Stimulated activated naive CD8-positive, alpha-beta T cell treated with anti-CD3 and anti-CD28 coated beads, Interleukin-15, Interleukin-2, amounts not matched to agents 100 ng/mL and 50 ng/mL, for 24 hours (primary cell): ENCODE results near the gene CCR5AS.
A peak's percentile ranks its signal among the peaks of the same experiment; 100 is the strongest.
"Not testable (repeated sequence)": the region's sequence is repeated elsewhere in the genome, so short reads cannot be mapped to it uniquely, and the experiment has no call there.

ENCODE experiments used
- H3K27ac Mint-ChIP-seq: one replicate; pipeline ENCODE4 v1.8.0; 2021; ENCODE audit warnings: mild to moderate bottlenecking, mixed read lengths
- H3K27me3 Mint-ChIP-seq: one replicate; pipeline ENCODE4 v1.8.0; 2021; ENCODE audit warnings: mixed read lengths
- H3K36me3 Mint-ChIP-seq: one replicate; pipeline ENCODE4 v1.8.0; 2021; ENCODE audit warnings: low read depth, mixed read lengths
- H3K4me1 Mint-ChIP-seq: one replicate; pipeline ENCODE4 v1.8.0; 2021; ENCODE audit warnings: low read depth, mixed read lengths
- H3K4me3 Mint-ChIP-seq: one replicate; pipeline ENCODE4 v1.8.0; 2021; ENCODE audit warnings: mild to moderate bottlenecking, mixed read lengths
- H3K9me3 Mint-ChIP-seq: one replicate; pipeline ENCODE4 v1.8.0; 2021; ENCODE audit warnings: mixed read lengths

The CCR5AS gene

GRCh38 chr3:46416811-46417510, 10.1 kb upstream of the CCR5AS start:
- Mint-ChIP-seq H3K27ac (peak overlapping the region; percentile 52), H3K27me3 (no peaks in the 10 kb centered on the region), H3K4me1 (peaks cover 21% of the 10 kb centered on the region), H3K9me3 (no peaks in the 10 kb centered on the region), H3K36me3 (no peaks in the 10 kb centered on the region), H3K4me3 (no peak overlapping the region)

DNA sequence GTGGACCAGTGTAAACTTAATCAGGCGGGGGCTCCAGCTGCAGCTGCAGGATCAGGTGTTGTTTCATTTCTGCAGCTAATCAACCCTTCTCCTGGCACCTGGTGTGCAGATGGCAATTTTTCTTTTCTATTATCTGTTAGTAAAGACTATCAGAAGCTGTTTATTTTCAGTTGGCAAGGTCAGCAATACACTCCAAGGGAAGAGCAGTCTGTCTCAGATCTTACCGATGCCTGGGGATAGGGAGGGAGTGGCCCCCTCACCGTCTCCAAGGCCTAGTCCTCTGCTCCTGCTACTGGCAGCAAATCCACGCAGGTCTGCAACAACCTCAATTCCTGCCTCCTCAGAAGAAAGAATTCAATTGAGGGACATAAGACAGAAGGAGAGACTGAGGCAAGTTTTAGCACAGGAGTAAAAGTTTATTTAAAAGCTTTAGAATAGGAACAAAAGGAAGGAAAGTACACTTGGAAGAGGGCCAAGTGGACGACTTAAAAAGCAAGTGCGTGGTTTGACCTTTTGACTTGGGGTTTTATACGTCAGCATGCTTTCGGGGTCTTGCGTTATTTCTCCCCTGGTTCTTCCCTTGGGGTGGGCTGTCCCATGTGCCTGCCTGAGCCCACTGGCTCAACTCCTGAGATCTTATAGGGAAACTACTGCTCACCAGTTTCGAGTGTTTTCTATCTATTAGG, 9.4 kb upstream of the CCR5AS start:
- H3K4me1 Mint-ChIP-seq, result peaks cover 21% of the 10 kb centered on the region
- H3K9me3 Mint-ChIP-seq, result no peaks in the 10 kb centered on the region
- no peaks in the 10 kb centered on the region for H3K27me3 Mint-ChIP-seq
- H3K27ac Mint-ChIP-seq, result peak overlapping the region; percentile 52
- H3K36me3 Mint-ChIP-seq, result no peaks in the 10 kb centered on the region
- H3K4me3 Mint-ChIP-seq, result no peak overlapping the region

DNA sequence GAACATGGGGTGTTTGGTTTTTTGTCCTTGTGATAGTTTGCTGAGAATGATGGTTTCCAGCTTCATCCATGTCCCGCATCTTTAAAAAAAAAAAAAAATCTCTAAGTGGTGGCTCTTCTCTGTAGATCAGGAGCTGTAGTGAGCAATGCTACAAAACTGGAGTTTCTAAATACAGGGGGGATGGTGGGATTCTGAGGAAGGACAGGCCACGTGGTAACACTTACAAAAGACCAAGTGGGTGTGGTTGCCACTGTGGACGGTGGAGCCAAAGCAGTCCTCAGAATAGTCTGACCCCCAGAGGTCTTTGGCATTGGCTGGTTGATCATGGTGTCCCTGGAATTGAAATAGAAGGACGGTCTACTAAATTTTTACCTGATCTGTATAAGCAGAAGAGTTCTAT, 7.9 kb upstream of the CCR5AS start:
- Mint-ChIP-seq H3K27me3 (no peaks in the 10 kb centered on the region), H3K4me1 (peaks cover 24% of the 10 kb centered on the region), H3K4me3 (no peak overlapping the region), H3K27ac (no peak overlapping the region), H3K9me3 (no peaks in the 10 kb centered on the region), H3K36me3 (no peaks in the 10 kb centered on the region)

DNA sequence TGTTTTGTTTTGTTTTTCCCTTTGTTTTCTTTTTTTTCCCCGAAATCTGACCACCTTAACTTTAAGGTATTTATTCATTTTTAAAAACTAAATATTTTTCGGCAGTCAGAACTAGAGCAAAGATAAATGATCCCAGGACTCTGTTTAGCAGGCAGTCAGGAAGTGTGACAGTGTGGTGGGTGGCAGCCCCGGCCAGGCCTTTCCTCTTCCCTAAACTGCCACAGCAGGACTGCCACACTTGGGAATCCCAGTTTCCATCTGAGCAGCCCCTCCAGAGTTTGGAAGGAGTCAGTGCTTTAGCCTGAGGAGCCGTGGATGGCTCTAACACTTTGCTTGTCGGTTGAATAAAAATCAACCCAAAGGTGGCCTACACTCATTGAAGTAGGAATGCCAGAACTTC, 7.1 kb upstream of the CCR5AS start:
- peaks cover 31% of the 10 kb centered on the region for H3K4me1 Mint-ChIP-seq
- no peak overlapping the region for H3K27ac Mint-ChIP-seq
- no peaks in the 10 kb centered on the region for H3K9me3 Mint-ChIP-seq
- no peak overlapping the region for H3K4me3 Mint-ChIP-seq
- H3K36me3 Mint-ChIP-seq, result no peaks in the 10 kb centered on the region
- H3K27me3 Mint-ChIP-seq, result no peaks in the 10 kb centered on the region

- Mint-ChIP-seq H3K27ac (no peak overlapping the region), H3K4me3 (no peak overlapping the region), H3K27me3 (no peaks in the 10 kb centered on the region), H3K9me3 (no peaks in the 10 kb centered on the region), H3K4me1 (peaks cover 41% of the 10 kb centered on the region), H3K36me3 (no peaks in the 10 kb centered on the region)
Measured at GRCh38 chr3:46412786-46413298, 6.0 kb upstream of the CCR5AS start.

GRCh38 chr3:46411271-46411670, 4.4 kb upstream of the CCR5AS start:
- H3K27me3 Mint-ChIP-seq, result no peaks in the 10 kb centered on the region
- H3K4me3 Mint-ChIP-seq, result no peak overlapping the region
- peaks cover 43% of the 10 kb centered on the region for H3K4me1 Mint-ChIP-seq
- no peaks in the 10 kb centered on the region for H3K9me3 Mint-ChIP-seq
- H3K27ac Mint-ChIP-seq, result no peak overlapping the region
- no peaks in the 10 kb centered on the region for H3K36me3 Mint-ChIP-seq

GRCh38 chr3:46410669-46411068, 3.8 kb upstream of the CCR5AS start:
- peaks cover 39% of the 10 kb centered on the region for H3K4me1 Mint-ChIP-seq
- no peak overlapping the region for H3K27ac Mint-ChIP-seq
- no peaks in the 10 kb centered on the region for H3K36me3 Mint-ChIP-seq
- no peaks in the 10 kb centered on the region for H3K9me3 Mint-ChIP-seq
- H3K27me3 Mint-ChIP-seq, result no peaks in the 10 kb centered on the region
- no peak overlapping the region for H3K4me3 Mint-ChIP-seq

DNA sequence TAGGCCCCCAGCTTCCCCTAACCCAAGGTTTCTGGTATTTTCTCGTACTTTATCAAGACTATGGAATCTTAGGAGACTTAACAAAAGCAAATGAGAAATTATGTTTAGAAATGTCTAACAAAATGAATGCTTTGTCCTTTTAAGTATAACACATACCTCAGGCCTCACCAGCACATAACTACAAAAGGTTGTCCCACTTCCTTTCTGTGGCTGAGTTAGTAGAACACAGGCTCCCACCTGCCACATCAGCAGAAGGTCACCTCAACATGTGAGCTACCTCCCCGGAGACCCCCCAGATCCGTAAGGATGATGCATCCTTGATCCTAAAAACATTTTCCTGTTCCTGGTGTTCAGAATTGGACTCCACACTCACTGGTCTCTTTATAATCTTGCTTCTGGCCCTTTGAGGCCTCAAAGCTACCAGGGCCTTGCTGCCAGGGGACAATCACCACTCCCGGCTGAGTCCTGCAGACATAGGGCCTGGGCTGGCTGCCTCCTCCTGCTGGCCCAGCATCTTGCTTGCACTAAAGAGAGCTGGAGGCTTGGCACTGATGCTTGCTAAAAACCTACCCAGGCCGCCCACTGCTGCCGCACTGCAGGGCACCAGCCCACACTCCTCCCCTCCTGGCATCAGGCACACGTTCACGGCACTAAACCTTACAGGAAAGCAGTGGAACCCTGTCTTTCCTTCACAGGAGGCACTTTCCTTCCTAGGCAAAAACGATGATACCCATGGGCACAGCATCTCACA, 3.0 kb upstream of the CCR5AS start:
- H3K9me3 Mint-ChIP-seq, result no peaks in the 10 kb centered on the region
- H3K4me3 Mint-ChIP-seq, result no peak overlapping the region
- H3K36me3 Mint-ChIP-seq, result no peaks in the 10 kb centered on the region
- no peaks in the 10 kb centered on the region for H3K27me3 Mint-ChIP-seq
- H3K27ac Mint-ChIP-seq, result peak overlapping the region; percentile 59
- peaks cover 37% of the 10 kb centered on the region for H3K4me1 Mint-ChIP-seq

- peaks cover 37% of the 10 kb centered on the region for H3K4me1 Mint-ChIP-seq
- H3K9me3 Mint-ChIP-seq, result no peaks in the 10 kb centered on the region
- H3K36me3 Mint-ChIP-seq, result no peaks in the 10 kb centered on the region
- H3K27me3 Mint-ChIP-seq, result no peaks in the 10 kb centered on the region
- H3K27ac Mint-ChIP-seq, result no peak overlapping the region
- no peak overlapping the region for H3K4me3 Mint-ChIP-seq
Measured at GRCh38 chr3:46408853-46409252, 2.0 kb upstream of the CCR5AS start.

- peak overlapping the region; percentile 82 for H3K4me3 Mint-ChIP-seq
- H3K27me3 Mint-ChIP-seq, result peaks cover 2% of the 10 kb centered on the region
- H3K4me1 Mint-ChIP-seq, result peaks cover 37% of the 10 kb centered on the region
- no peaks in the 10 kb centered on the region for H3K9me3 Mint-ChIP-seq
- no peaks in the 10 kb centered on the region for H3K36me3 Mint-ChIP-seq
- H3K27ac Mint-ChIP-seq, result no peak overlapping the region
Measured at GRCh38 chr3:46407970-46408369, 1.1 kb upstream of the CCR5AS start.

DNA sequence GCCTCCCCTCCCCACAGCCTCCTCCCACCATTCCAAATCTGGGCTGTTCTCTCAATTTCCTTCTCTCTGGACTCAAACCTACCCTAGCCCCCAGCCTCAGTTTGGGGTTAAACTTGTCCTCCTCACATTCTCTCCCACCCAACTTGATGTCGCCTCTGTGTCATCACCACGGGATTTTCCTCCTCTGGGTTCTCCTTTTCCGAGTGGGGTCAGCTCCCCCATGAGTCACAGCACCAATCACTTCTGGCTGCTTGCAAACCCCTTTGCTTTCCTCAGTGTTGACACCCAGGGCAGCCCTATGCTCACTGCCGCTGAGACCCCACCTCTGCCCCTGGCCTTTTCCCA, 451 bp downstream of the CCR5AS start:
- peak overlapping the region; percentile 82 for H3K4me3 Mint-ChIP-seq
- no peaks in the 10 kb centered on the region for H3K36me3 Mint-ChIP-seq
- H3K4me1 Mint-ChIP-seq, result peaks cover 37% of the 10 kb centered on the region
- H3K27me3 Mint-ChIP-seq, result peaks cover 4% of the 10 kb centered on the region
- H3K27ac Mint-ChIP-seq, result peak overlapping the region; percentile 85
- H3K9me3 Mint-ChIP-seq, result no peaks in the 10 kb centered on the region

DNA sequence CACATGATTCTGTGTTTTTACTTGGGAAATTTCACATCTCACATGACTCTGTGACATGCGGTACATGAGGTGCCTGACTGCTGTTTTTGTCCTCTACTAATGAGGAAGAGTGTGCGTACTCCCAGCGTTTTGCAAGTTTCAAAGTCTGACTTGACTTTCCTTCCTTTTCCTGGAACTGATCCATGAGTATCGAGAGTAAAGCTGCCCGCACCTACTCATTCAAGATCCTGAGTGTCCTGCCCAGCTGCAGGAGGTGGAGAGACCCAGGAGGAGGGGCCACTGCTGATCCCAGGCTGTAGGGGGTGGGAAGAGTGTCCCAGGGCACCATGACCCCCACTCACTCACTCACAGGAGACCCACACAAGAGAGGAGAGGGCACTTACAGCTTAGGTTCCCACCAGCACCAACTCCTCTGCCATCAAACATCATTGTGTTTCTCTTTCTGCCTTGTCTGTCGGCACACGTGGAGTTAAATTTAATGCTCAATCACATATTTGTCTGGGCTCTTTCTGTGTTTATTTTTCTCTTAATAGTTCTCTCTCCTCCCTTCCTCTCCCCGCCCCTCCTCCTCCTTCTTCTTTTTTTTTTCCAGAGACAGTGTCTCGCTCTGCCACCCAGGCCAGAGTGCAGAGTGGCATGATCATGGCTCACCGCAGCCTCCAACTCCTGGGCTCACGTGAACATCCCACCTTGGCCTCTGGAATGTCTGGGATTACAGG, 1.4 kb downstream of the CCR5AS start:
- no peak overlapping the region for H3K27ac Mint-ChIP-seq
- H3K36me3 Mint-ChIP-seq, result no peaks in the 10 kb centered on the region
- peaks cover 4% of the 10 kb centered on the region for H3K27me3 Mint-ChIP-seq
- H3K4me1 Mint-ChIP-seq, result peaks cover 37% of the 10 kb centered on the region
- H3K4me3 Mint-ChIP-seq, result no peak overlapping the region
- H3K9me3 Mint-ChIP-seq, result no peaks in the 10 kb centered on the region

DNA sequence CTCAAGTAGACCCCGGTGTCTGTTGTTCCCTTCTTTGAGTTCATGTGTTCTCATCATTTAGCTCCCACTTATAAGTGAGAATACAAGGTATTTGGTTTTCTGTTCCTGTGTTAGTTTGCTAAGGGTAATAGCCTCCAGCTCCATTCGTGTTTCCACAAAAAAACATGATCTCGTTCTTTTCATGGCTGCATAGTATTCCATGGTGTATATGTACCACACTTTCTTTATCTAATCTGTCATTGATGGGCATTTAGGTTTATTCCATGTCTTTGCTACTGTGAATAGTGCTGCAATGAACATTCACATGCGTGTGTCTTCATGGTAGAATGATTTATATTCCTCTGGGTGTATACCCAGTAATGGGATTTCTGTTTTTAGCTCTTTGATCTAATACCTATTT, 4.0 kb downstream of the CCR5AS start:
- not testable (repeated sequence) for H3K27me3 Mint-ChIP-seq, H3K9me3 Mint-ChIP-seq, H3K27ac Mint-ChIP-seq, H3K4me3 Mint-ChIP-seq, H3K36me3 Mint-ChIP-seq
- peaks cover 18% of the 10 kb centered on the region for H3K4me1 Mint-ChIP-seq

GRCh38 chr3:46401579-46401978, 5.3 kb downstream of the CCR5AS start:
- H3K4me3 Mint-ChIP-seq, result no peak overlapping the region
- no peak overlapping the region for H3K27ac Mint-ChIP-seq

GRCh38 chr3:46400846-46401245, 6.0 kb downstream of the CCR5AS start:
- H3K36me3 Mint-ChIP-seq, result no peaks in the 10 kb centered on the region
- no peak overlapping the region for H3K4me3 Mint-ChIP-seq
- no peaks in the 10 kb centered on the region for H3K9me3 Mint-ChIP-seq
- H3K4me1 Mint-ChIP-seq, result peaks cover 10% of the 10 kb centered on the region
- H3K27me3 Mint-ChIP-seq, result peaks cover 4% of the 10 kb centered on the region
- no peak overlapping the region for H3K27ac Mint-ChIP-seq

More at GRCh38 chr3:46401579-46401978, 5.3 kb downstream of the CCR5AS start:
- H3K27me3 Mint-ChIP-seq, result peaks cover 4% of the 10 kb centered on the region
- no peaks in the 10 kb centered on the region for H3K9me3 Mint-ChIP-seq
- H3K4me1 Mint-ChIP-seq, result peaks cover 10% of the 10 kb centered on the region
- no peaks in the 10 kb centered on the region for H3K36me3 Mint-ChIP-seq
